Choroid plexus epithelial cell (primary cell): ENCODE results near the gene UBASH3B.
"Not testable (repeated sequence)": the region's sequence is repeated elsewhere in the genome, so short reads cannot be mapped to it uniquely, and the experiment has no call there.

Experiments
- DNase-seq: peaks from one replicate; pipeline ENCODE4 v3.0.0-alpha.2; 2010; ENCODE audit warnings: low read depth
- H3K4me3 ChIP-seq: 2 replicates; pipeline ENCODE4 v1.5.1; 2011; ENCODE audit warnings: low read depth, mild to moderate bottlenecking, control low read depth, low read length, moderate library complexity
- CTCF ChIP-seq: conservative IDR thresholded peaks from 2 replicates; pipeline ENCODE4 v1.5.1; 2011; ENCODE audit warnings: low read depth, mild to moderate bottlenecking, control low read depth, inconsistent platforms, low read length, moderate library complexity

UBASH3B gene

GRCh38 chr11:122655527-122656072 lies at the start of gene UBASH3B:
UBASH3B (plus strand) TSS chr11:122655722; CDS start chr11:122656050, 328 bp downstream.
- peak; percentile 21 for TF ChIP-seq CTCF
- DNase-seq: peak; percentile 85
- peak within 1 kb of the TSS; percentile 90 for H3K4me3 ChIP-seq

- not testable (repeated sequence) for DNase-seq, H3K4me3 ChIP-seq
Measured at GRCh38 chr11:122607162-122607561, 48.4 kb upstream of the UBASH3B start.

GRCh38 chr11:122612123-122612824 lies 43.2 kb upstream of the UBASH3B start:
- peak; percentile 17 for DNase-seq
- H3K4me3 ChIP-seq: no peak overlapping the region
- no peak for TF ChIP-seq CTCF

GRCh38 chr11:122616718-122617117 lies 38.8 kb upstream of the UBASH3B start:
- H3K4me3 ChIP-seq: no peak overlapping the region
- no peak for TF ChIP-seq CTCF
- no peak for DNase-seq

- no peak for TF ChIP-seq CTCF
- no peak for DNase-seq
- no peak overlapping the region for H3K4me3 ChIP-seq
Measured at GRCh38 chr11:122617297-122617696, 38.2 kb upstream of the UBASH3B start.

GRCh38 chr11:122617926-122618325 lies 37.6 kb upstream of the UBASH3B start:
- no peak overlapping the region for H3K4me3 ChIP-seq
- no peak for DNase-seq
- no peak for TF ChIP-seq CTCF

GRCh38 chr11:122618927-122619326 lies 36.6 kb upstream of the UBASH3B start:
- no peak for TF ChIP-seq CTCF
- H3K4me3 ChIP-seq: no peak overlapping the region
- DNase-seq: no peak
